Measurements from ENCODE around the gene TMEM132C.

TMEM132C gene

GRCh38 chr12:128387811-128388422 lies 120.9 kb downstream of the TMEM132C start:
- no peaks in the 10 kb centered on the region for H3K27me3 ChIP-seq (ENCODE audit: control insufficient read depth in 1 of 2, insufficient read depth in 1 of 2, low read length in 2 of 2)
- H3K9ac ChIP-seq (ENCODE audit: low read length), result no peak overlapping the region
- no peak overlapping the region for H3K23ac ChIP-seq (ENCODE audit: low read length in 2 of 2)
- H3K9me3 ChIP-seq (ENCODE audit: control insufficient read depth, low read length), result no peaks in the 10 kb centered on the region
- H4K91ac ChIP-seq (ENCODE audit: low read length), result no peak overlapping the region
- WGBS, result 44% methylated on average over 19 of the region's 19 CpGs
- no peak overlapping the region for H2BK15ac ChIP-seq (ENCODE audit: low read depth, poor library complexity, severe bottlenecking)
- no peak overlapping the region for H3K4me2 ChIP-seq (ENCODE audit: low read length, poor library complexity, severe bottlenecking)
- H4K8ac ChIP-seq (ENCODE audit: low read length), result no peak overlapping the region
- no peak overlapping the region for H2AK5ac ChIP-seq (ENCODE audit: low read length, severe bottlenecking)
- no peak overlapping the region for H3K4ac ChIP-seq (ENCODE audit: low read depth in 1 of 2, low read length in 2 of 2)
- no peak overlapping the region for H2AFZ ChIP-seq (ENCODE audit: low read depth, low read length)
- H2BK5ac ChIP-seq (ENCODE audit: low read depth, low read length, poor library complexity, severe bottlenecking), result no peak overlapping the region
- DNase-seq, result no peak
- no peaks in the 10 kb centered on the region for H3K36me3 ChIP-seq (ENCODE audit: control insufficient read depth in 1 of 2, insufficient read depth in 2 of 2, low read depth in 1 of 2, low read length in 2 of 2)
- H3K18ac ChIP-seq (ENCODE audit: low read depth in 1 of 2, low read length in 2 of 2), result no peak overlapping the region
- no peaks in the 10 kb centered on the region for H3K79me1 ChIP-seq (replicated peaks; ENCODE audit: low read length, poor library complexity, severe bottlenecking)
- no peak overlapping the region for H2BK12ac ChIP-seq (ENCODE audit: low read length in 2 of 2)
- H2BK120ac ChIP-seq (ENCODE audit: low read depth, low read length), result no peak overlapping the region
- no peak overlapping the region for H3K27ac ChIP-seq (ENCODE audit: low read length, poor library complexity, severe bottlenecking)
- H3K4me1 ChIP-seq (ENCODE audit: control insufficient read depth, insufficient read depth, low read depth, low read length), result no peaks in the 10 kb centered on the region
- H3K14ac ChIP-seq (ENCODE audit: low read length in 2 of 2), result no peak overlapping the region
- no peak overlapping the region for H3K4me3 ChIP-seq (ENCODE audit: insufficient read depth in 1 of 2, low read depth in 1 of 2, low read length in 2 of 2)

GRCh38 chr12:128388461-128389000 lies 121.6 kb downstream of the TMEM132C start:
- Histone ChIP-seq H4K91ac (ENCODE audit: low read length) (no peak overlapping the region), H2AK5ac (ENCODE audit: low read length, severe bottlenecking) (no peak overlapping the region), H4K8ac (ENCODE audit: low read length) (no peak overlapping the region), H3K9me3 (ENCODE audit: control insufficient read depth, low read length) (peaks cover 4% of the 10 kb centered on the region), H3K36me3 (ENCODE audit: control insufficient read depth in 1 of 2, insufficient read depth in 2 of 2, low read depth in 1 of 2, low read length in 2 of 2) (no peaks in the 10 kb centered on the region), H3K23ac (ENCODE audit: low read length in 2 of 2) (no peak overlapping the region), H3K79me1 (replicated peaks; ENCODE audit: low read length, poor library complexity, severe bottlenecking) (no peaks in the 10 kb centered on the region), H3K4ac (ENCODE audit: low read depth in 1 of 2, low read length in 2 of 2) (no peak overlapping the region), H3K9ac (ENCODE audit: low read length) (no peak overlapping the region), H2BK15ac (ENCODE audit: low read depth, poor library complexity, severe bottlenecking) (no peak overlapping the region), H3K18ac (ENCODE audit: low read depth in 1 of 2, low read length in 2 of 2) (no peak overlapping the region), H3K4me1 (ENCODE audit: control insufficient read depth, insufficient read depth, low read depth, low read length) (no peaks in the 10 kb centered on the region), H3K27ac (ENCODE audit: low read length, poor library complexity, severe bottlenecking) (no peak overlapping the region), H2AFZ (ENCODE audit: low read depth, low read length) (no peak overlapping the region), H2BK5ac (ENCODE audit: low read depth, low read length, poor library complexity, severe bottlenecking) (no peak overlapping the region), H2BK120ac (ENCODE audit: low read depth, low read length) (no peak overlapping the region), H3K4me2 (ENCODE audit: low read length, poor library complexity, severe bottlenecking) (no peak overlapping the region), H3K27me3 (ENCODE audit: control insufficient read depth in 1 of 2, insufficient read depth in 1 of 2, low read length in 2 of 2) (no peaks in the 10 kb centered on the region), H2BK12ac (ENCODE audit: low read length in 2 of 2) (no peak overlapping the region), H3K14ac (ENCODE audit: low read length in 2 of 2) (no peak overlapping the region), H3K4me3 (ENCODE audit: insufficient read depth in 1 of 2, low read depth in 1 of 2, low read length in 2 of 2) (no peak overlapping the region)
- whole genome bisulfite sequencing, result 66% methylated on average over 14 of the region's 14 CpGs
- no peak for DNase-seq

- Histone ChIP-seq H3K14ac (ENCODE audit: low read length in 2 of 2) (no peak overlapping the region), H3K9me3 (ENCODE audit: control insufficient read depth, low read length) (peaks cover 7% of the 10 kb centered on the region), H3K79me1 (replicated peaks; ENCODE audit: low read length, poor library complexity, severe bottlenecking) (no peaks in the 10 kb centered on the region), H3K4me3 (ENCODE audit: insufficient read depth in 1 of 2, low read depth in 1 of 2, low read length in 2 of 2) (no peak overlapping the region), H3K4me1 (ENCODE audit: control insufficient read depth, insufficient read depth, low read depth, low read length) (no peaks in the 10 kb centered on the region), H2BK5ac (ENCODE audit: low read depth, low read length, poor library complexity, severe bottlenecking) (no peak overlapping the region), H4K8ac (ENCODE audit: low read length) (no peak overlapping the region), H3K9ac (ENCODE audit: low read length) (no peak overlapping the region), H2BK15ac (ENCODE audit: low read depth, poor library complexity, severe bottlenecking) (no peak overlapping the region), H2AK5ac (ENCODE audit: low read length, severe bottlenecking) (no peak overlapping the region), H3K4me2 (ENCODE audit: low read length, poor library complexity, severe bottlenecking) (no peak overlapping the region), H3K36me3 (ENCODE audit: control insufficient read depth in 1 of 2, insufficient read depth in 2 of 2, low read depth in 1 of 2, low read length in 2 of 2) (no peaks in the 10 kb centered on the region), H3K4ac (ENCODE audit: low read depth in 1 of 2, low read length in 2 of 2) (no peak overlapping the region), H2AFZ (ENCODE audit: low read depth, low read length) (no peak overlapping the region), H3K27ac (ENCODE audit: low read length, poor library complexity, severe bottlenecking) (no peak overlapping the region), H3K18ac (ENCODE audit: low read depth in 1 of 2, low read length in 2 of 2) (no peak overlapping the region), H4K91ac (ENCODE audit: low read length) (no peak overlapping the region), H2BK12ac (ENCODE audit: low read length in 2 of 2) (no peak overlapping the region), H3K23ac (ENCODE audit: low read length in 2 of 2) (no peak overlapping the region), H3K27me3 (ENCODE audit: control insufficient read depth in 1 of 2, insufficient read depth in 1 of 2, low read length in 2 of 2) (no peaks in the 10 kb centered on the region), H2BK120ac (ENCODE audit: low read depth, low read length) (no peak overlapping the region)
- no peak for DNase-seq
- 42% methylated on average over 3 of the region's 3 CpGs for WGBS
Measured at GRCh38 chr12:128393346-128393745, 126.4 kb downstream of the TMEM132C start.

DNA sequence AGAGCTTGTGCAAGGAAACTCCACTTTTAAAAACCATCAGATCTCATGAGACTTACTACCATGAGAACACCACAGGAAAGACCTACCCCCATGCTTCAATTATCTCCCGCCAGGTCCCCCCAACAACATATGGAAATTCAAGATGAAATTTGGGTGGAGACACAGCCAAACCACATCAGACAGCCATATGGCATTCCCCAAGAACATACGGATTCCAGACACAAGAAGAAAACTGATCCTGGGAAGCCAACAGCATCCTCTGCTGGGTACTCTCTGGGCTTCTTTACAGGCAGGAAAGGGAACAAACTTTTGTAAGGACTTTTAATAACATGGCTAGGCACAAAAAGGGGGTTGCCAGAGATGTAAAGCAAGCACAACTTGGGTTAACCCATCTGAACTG lies 127.2 kb downstream of the TMEM132C start:
- Histone ChIP-seq H4K8ac (ENCODE audit: low read length) (no peak overlapping the region), H3K27ac (ENCODE audit: low read length, poor library complexity, severe bottlenecking) (no peak overlapping the region), H2AFZ (ENCODE audit: low read depth, low read length) (no peak overlapping the region), H2AK5ac (ENCODE audit: low read length, severe bottlenecking) (no peak overlapping the region), H3K9me3 (ENCODE audit: control insufficient read depth, low read length) (peaks cover 7% of the 10 kb centered on the region), H2BK12ac (ENCODE audit: low read length in 2 of 2) (no peak overlapping the region), H2BK120ac (ENCODE audit: low read depth, low read length) (no peak overlapping the region), H3K79me1 (replicated peaks; ENCODE audit: low read length, poor library complexity, severe bottlenecking) (no peaks in the 10 kb centered on the region), H3K18ac (ENCODE audit: low read depth in 1 of 2, low read length in 2 of 2) (no peak overlapping the region), H3K27me3 (ENCODE audit: control insufficient read depth in 1 of 2, insufficient read depth in 1 of 2, low read length in 2 of 2) (no peaks in the 10 kb centered on the region), H3K4me1 (ENCODE audit: control insufficient read depth, insufficient read depth, low read depth, low read length) (no peaks in the 10 kb centered on the region), H3K9ac (ENCODE audit: low read length) (no peak overlapping the region), H3K36me3 (ENCODE audit: control insufficient read depth in 1 of 2, insufficient read depth in 2 of 2, low read depth in 1 of 2, low read length in 2 of 2) (no peaks in the 10 kb centered on the region), H2BK5ac (ENCODE audit: low read depth, low read length, poor library complexity, severe bottlenecking) (no peak overlapping the region), H3K4me3 (ENCODE audit: insufficient read depth in 1 of 2, low read depth in 1 of 2, low read length in 2 of 2) (no peak overlapping the region), H3K4me2 (ENCODE audit: low read length, poor library complexity, severe bottlenecking) (no peak overlapping the region), H2BK15ac (ENCODE audit: low read depth, poor library complexity, severe bottlenecking) (no peak overlapping the region), H3K14ac (ENCODE audit: low read length in 2 of 2) (no peak overlapping the region), H3K23ac (ENCODE audit: low read length in 2 of 2) (no peak overlapping the region), H3K4ac (ENCODE audit: low read depth in 1 of 2, low read length in 2 of 2) (no peak overlapping the region), H4K91ac (ENCODE audit: low read length) (no peak overlapping the region)
- DNase-seq, result no peak
- WGBS, result 83% methylated on average over 2 of the region's 2 CpGs
